ENCODE data around the gene SPINK1. TPM values are rescaled to one million over a fixed set of nuclear protein-coding genes. Genes with fewer than 3 reads are reported as not detected.
"Not testable (repeated sequence)": the region's sequence is repeated elsewhere in the genome, so short reads cannot be mapped to it uniquely, and the experiment has no call there.

SPINK1 gene
- total and polyA plus RNA-seq, 7 donors = 4.6 to 537 (median 224) TPM; not detected in 3

DNA sequence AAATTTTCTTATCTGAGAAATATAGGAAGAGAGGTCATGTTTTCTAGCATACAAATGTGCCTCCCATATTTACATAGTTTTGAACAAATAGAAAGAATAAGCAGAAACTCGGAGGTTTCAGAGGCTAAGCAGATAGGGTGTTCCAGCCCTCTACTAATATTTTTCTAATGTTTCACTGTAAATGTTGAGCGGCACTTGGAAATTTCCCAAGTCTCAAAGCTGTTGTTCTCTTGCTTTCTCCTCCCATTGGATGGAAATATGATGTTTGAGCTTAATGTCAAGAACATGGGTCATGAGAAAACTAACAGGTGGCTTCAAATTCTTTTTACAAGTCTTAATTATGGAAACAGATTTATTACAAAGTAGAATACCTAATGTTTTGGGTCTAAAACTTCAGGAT lies 5.1 kb downstream of the SPINK1 start:
- Histone ChIP-seq H3K4me1 (no peaks in the 10 kb centered on the region), H3K27ac (no peak overlapping the region), H3K4me3 (no peak overlapping the region), H3K9me3 (no peaks in the 10 kb centered on the region), H3K27me3 (no peaks in the 10 kb centered on the region), H3K36me3 (no peaks in the 10 kb centered on the region)
- 24 to 61% methylated on average over 2 of the region's 2 CpGs for WGBS, 2 donors
- intact Hi-C loops (cut with DNase I) = no loop called here
- no peak for DNase-seq
- TF ChIP-seq POLR2AphosphoS5 (IDR thresholded peaks at IDR 0.05) = no peak
- TF ChIP-seq EP300 (IDR thresholded peaks at IDR 0.05) = no peak
- TF ChIP-seq POLR2A (IDR thresholded peaks at IDR 0.05) = no peak
- TF ChIP-seq, protein P1, sequence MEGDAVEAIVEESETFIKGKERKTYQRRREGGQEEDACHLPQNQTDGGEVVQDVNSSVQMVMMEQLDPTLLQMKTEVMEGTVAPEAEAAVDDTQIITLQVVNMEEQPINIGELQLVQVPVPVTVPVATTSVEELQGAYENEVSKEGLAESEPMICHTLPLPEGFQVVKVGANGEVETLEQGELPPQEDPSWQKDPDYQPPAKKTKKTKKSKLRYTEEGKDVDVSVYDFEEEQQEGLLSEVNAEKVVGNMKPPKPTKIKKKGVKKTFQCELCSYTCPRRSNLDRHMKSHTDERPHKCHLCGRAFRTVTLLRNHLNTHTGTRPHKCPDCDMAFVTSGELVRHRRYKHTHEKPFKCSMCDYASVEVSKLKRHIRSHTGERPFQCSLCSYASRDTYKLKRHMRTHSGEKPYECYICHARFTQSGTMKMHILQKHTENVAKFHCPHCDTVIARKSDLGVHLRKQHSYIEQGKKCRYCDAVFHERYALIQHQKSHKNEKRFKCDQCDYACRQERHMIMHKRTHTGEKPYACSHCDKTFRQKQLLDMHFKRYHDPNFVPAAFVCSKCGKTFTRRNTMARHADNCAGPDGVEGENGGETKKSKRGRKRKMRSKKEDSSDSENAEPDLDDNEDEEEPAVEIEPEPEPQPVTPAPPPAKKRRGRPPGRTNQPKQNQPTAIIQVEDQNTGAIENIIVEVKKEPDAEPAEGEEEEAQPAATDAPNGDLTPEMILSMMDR (IDR thresholded peaks at IDR 0.05) = no peak

DNA sequence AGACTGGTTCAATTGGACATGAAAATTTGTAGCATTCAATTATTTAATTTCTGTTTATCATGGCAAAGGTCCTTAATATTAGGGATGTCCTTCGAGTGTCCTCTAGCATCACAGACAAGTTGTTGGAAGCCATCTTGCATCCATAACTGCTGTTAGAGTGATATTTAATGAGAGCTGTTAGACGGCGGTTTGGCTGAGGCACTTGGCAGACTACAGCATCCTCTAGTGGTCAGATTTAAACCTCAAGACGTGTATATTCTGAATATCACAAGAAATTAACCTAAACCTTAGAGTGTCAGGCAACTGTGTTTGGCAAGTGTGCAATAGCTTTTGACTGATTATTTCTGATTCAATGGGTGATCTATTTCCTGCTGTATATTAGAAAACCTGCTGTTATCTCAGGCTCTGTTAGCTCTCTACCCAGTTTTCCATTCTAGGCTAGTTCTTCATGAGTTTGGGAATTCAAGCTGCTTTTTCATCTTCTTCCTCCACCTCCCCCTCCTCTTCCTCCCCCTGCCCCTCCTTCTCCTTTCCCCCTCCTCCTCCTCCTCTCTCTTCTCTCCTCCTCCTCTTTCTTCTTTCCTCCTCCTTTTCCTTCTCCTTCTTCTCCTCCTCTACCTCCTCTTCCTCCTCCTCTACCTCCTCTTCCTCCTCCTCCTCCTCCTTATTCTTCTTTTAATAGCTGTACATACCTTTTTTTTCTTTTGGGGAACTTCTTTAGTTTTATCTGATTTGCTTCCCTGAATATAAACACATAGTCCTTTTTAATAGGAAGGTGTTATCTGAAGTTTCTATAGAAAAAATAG lies 8.6 kb downstream of the SPINK1 start:
- DNase-seq = peak; percentile 73
- Histone ChIP-seq H3K27me3 (no peaks in the 10 kb centered on the region), H3K4me3 (no peak overlapping the region), H3K9me3 (no peaks in the 10 kb centered on the region), H3K36me3 (no peaks in the 10 kb centered on the region), H3K27ac (no peak overlapping the region), H3K4me1 (peaks cover 0 to 10% (median 0%) of the 10 kb centered on the region in 4 donors)
- TF ChIP-seq EP300 (IDR thresholded peaks at IDR 0.05) = no peak
- no peak for TF ChIP-seq POLR2AphosphoS5 (IDR thresholded peaks at IDR 0.05)
- TF ChIP-seq, protein P1 (IDR thresholded peaks at IDR 0.05) = peak; percentile 93 to 99 (median 95)
- intact Hi-C loops (cut with DNase I) = loop anchor here (1.0 kb wide), 1 partner anchor 195 kb away; no protein-coding TSS in a partner anchor
- 11 to 22% methylated on average over 4 of the region's 4 CpGs for WGBS, 2 donors

DNA sequence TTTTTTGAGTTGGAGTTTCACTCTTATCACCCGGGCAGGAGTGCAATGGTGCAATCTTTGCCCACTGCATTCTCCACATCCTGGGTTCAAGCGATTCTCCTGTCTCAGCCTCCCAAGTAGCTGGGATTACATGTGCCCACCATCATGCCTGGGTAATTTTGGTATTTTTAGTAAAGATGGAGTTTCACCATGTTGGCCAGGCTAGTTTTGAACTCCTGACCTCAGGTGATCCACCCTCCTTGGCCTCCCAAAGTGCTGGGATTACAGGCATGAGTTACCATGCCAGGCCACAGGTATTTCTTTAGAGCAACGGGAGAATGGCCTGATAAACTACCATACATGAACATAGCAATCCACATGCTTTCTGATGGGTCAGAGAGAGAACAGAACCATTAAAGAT lies 9.2 kb downstream of the SPINK1 start:
- not testable (repeated sequence) for H3K9me3 ChIP-seq, H3K4me1 ChIP-seq, H3K27me3 ChIP-seq, H3K36me3 ChIP-seq, H3K27ac ChIP-seq, H3K4me3 ChIP-seq, DNase-seq
- intact Hi-C loops (cut with DNase I) = loop anchor here (1.0 kb wide), 1 partner anchor 194 kb away; no protein-coding TSS in a partner anchor
- WGBS, 2 donors = 95 to 98% methylated on average over 3 of the region's 3 CpGs

DNA sequence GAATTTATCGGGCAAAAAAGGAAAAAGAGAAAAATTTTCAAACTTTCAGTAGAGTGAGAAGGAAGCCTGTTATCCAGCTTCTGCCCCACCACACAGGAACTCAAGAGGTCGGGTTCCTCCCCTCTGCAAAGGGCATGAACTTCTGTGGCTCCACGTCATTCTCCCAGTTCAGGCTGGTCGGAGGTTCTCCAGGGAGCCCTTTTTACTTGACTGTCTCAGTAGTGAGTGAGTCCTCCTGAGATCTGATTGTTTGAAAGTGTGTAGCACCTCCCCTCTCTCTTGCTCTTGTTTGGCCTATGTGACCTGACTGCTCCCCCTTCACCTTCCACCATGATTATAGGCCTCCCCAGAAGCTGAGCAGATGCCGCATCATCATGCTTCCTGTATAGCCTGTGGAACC lies 9.7 kb downstream of the SPINK1 start:
- 92% methylated on average over 5 of the region's 5 CpGs for WGBS, 2 donors
- Histone ChIP-seq H3K36me3 (no peaks in the 10 kb centered on the region), H3K9me3 (no peaks in the 10 kb centered on the region), H3K4me3 (no peak overlapping the region), H3K27ac (no peak overlapping the region), H3K27me3 (no peaks in the 10 kb centered on the region), H3K4me1 (peaks cover 0 to 10% (median 0%) of the 10 kb centered on the region in 4 donors)
- intact Hi-C loops (cut with DNase I) = loop anchor here (1.0 kb wide), 1 partner anchor 193 kb away; no protein-coding TSS in a partner anchor
- DNase-seq = no peak
- no peak for TF ChIP-seq EP300 (IDR thresholded peaks at IDR 0.05)
- TF ChIP-seq POLR2A (IDR thresholded peaks at IDR 0.05) = no peak
- no peak for TF ChIP-seq POLR2AphosphoS5 (IDR thresholded peaks at IDR 0.05)

DNA sequence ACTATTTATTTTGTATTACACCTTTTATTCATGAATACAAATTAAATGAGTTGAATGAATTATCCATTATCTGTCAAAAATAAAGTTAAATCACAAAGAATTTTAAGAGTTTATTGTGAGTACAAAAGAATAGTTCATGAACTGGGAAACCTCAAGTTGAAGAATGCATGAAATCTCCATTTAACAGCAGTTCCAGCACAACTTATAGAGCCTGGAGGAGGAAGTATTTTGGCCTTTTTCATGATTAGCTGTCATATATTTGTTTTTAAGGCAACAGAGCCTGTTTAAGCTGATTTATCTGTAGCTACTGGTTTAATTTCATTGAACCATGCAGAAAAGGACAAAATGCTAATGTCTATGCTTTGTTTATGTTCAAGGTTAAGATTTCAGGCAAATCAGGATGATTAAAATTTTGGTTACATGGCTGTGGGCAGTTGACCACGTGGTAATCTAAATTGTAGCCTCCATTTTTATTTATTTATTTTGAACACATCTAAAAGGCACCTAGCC lies 12.2 kb downstream of the SPINK1 start:
- no peak for DNase-seq
- Histone ChIP-seq H3K27ac (no peak overlapping the region), H3K36me3 (no peaks in the 10 kb centered on the region), H3K4me3 (no peak overlapping the region), H3K4me1 (peaks cover 0 to 10% (median 0%) of the 10 kb centered on the region in 4 donors), H3K27me3 (no peaks in the 10 kb centered on the region), H3K9me3 (no peaks in the 10 kb centered on the region)
- 47 to 51% methylated on average over 1 of the region's 1 CpG for WGBS, 2 donors
- TF ChIP-seq EP300 (IDR thresholded peaks at IDR 0.05) (no peak), POLR2AphosphoS5 (IDR thresholded peaks at IDR 0.05) (no peak), POLR2A (IDR thresholded peaks at IDR 0.05) (no peak)
- TF ChIP-seq, protein P1 (IDR thresholded peaks at IDR 0.05) = no peak
- intact Hi-C loops (cut with DNase I) = no loop called here
